H1 (cell line): Measurements from ENCODE around the gene NR2E3. TPM values are rescaled to one million over a fixed set of nuclear protein-coding genes. Genes with fewer than 3 reads are reported as not detected.

Experiments
- CTCF ChIA-PET: fragments of 300-600 bp; sonication (Branson Sonifier 250); formaldehyde crosslinking; loops from one replicate; lab custom pipeline; 2021; ENCODE audit not compliant: partially characterized antibody; lab: Charles Lee
- POLR2A ChIA-PET: fragments of 300-600 bp; sonication (Branson Sonifier 250); formaldehyde crosslinking; loops from one replicate; lab custom pipeline; 2021; ENCODE audit warnings: inconsistent platforms; ENCODE audit not compliant: partially characterized antibody; lab: Charles Lee
- DNase-seq, 2 experiments: peaks; one replicate each; pipeline versions ENCODE4 v3.0.0 to v3.0.0-alpha.2; 2010 to 2022; ENCODE audit warnings: low spot score in 2 of 2, low read depth in 1 of 2, mixed read lengths in 1 of 2
- FAIRE-seq: peaks from 2 replicates; lab custom pipeline; 2011; peaks lifted over from hg19 to GRCh38; lab: Jason Lieb, UNC
- H2AFZ ChIP-seq: 2 replicates; pipeline ENCODE4 v1.8.1; 2012; ENCODE audit warnings: low read length, inconsistent platforms
- H2AK5ac ChIP-seq: 2 replicates; pipeline ENCODE4 v1.6.1; 2013; ENCODE audit warnings: low read depth, low read length
- H2BK120ac ChIP-seq: replicated peaks from 2 replicates; pipeline ENCODE3; 2013; ENCODE audit warnings: low read depth, low read length, inconsistent platforms
- H2BK12ac ChIP-seq: 2 replicates; pipeline ENCODE4 v1.6.1; 2013; ENCODE audit warnings: low read depth, low read length
- H2BK15ac ChIP-seq: 2 replicates; pipeline ENCODE4 v1.6.1; 2013; ENCODE audit warnings: low read length
- H2BK20ac ChIP-seq: 2 replicates; pipeline ENCODE4 v1.6.1; 2013; ENCODE audit warnings: low read length
- H2BK5ac ChIP-seq: 2 replicates; pipeline ENCODE4 v1.6.1; 2013; ENCODE audit warnings: low read depth, low read length
- H3K14ac ChIP-seq: 2 replicates; pipeline ENCODE4 v1.6.1; 2013; ENCODE audit warnings: inconsistent platforms; ENCODE audit not compliant: insufficient read length
- H3K18ac ChIP-seq: 2 replicates; pipeline ENCODE4 v1.6.1; 2013; ENCODE audit warnings: low read length; ENCODE audit errors: extremely low read depth
- H3K23ac ChIP-seq: 2 replicates; pipeline ENCODE4 v1.6.1; 2013; ENCODE audit warnings: inconsistent platforms; ENCODE audit not compliant: insufficient read length
- H3K23me2 ChIP-seq: 2 replicates; pipeline ENCODE4 v1.6.1; 2013; ENCODE audit warnings: low read depth, low read length
- H3K27ac ChIP-seq: 2 replicates; pipeline ENCODE4 v1.6.1; 2011; ENCODE audit warnings: low read depth, low read length, inconsistent platforms
- H3K27me3 ChIP-seq, 4 experiments: replicated peaks in 1 of 4; 1 replicate in 1 of 4; 2 replicates in 3 of 4; pipeline versions ENCODE4 v1.6.1 to v1.8.1; 2011 to 2013; ENCODE audit warnings: low read length in 3 of 4, mild to moderate bottlenecking in 3 of 4, inconsistent platforms in 2 of 4, mixed read lengths in 2 of 4, moderate library complexity in 1 of 4; ENCODE audit not compliant: control insufficient read depth in 3 of 4, insufficient read depth in 3 of 4; ENCODE audit errors: extremely low read depth in 1 of 4
- H3K36me3 ChIP-seq, 4 experiments: 2 replicates each; pipeline versions ENCODE4 v1.6.1 to v1.8.1; 2011 to 2013; ENCODE audit warnings: mild to moderate bottlenecking in 4 of 4, low read length in 3 of 4, moderate library complexity in 2 of 4, control low read depth in 1 of 4, inconsistent platforms in 1 of 4; ENCODE audit not compliant: insufficient read depth in 4 of 4, control insufficient read depth in 2 of 4
- H3K4ac ChIP-seq: replicated peaks from 2 replicates; pipeline ENCODE3; 2013; ENCODE audit warnings: low read length, low read depth, mixed read lengths, inconsistent platforms; ENCODE audit not compliant: insufficient read length
- H3K4me1 ChIP-seq, 4 experiments: replicated peaks in 1 of 4; 1 replicate in 1 of 4; 2 replicates in 3 of 4; pipeline versions ENCODE4 v1.6.1 to v1.8.1; 2011 to 2013; ENCODE audit warnings: low read length in 3 of 4, inconsistent platforms in 2 of 4, mixed read lengths in 1 of 4; ENCODE audit not compliant: insufficient read depth in 4 of 4, control insufficient read depth in 3 of 4
- H3K4me2 ChIP-seq, 2 experiments: 2 replicates each; pipeline versions ENCODE4 v1.6.1 to v1.8.1; 2011 to 2013; ENCODE audit warnings: low read depth in 2 of 2, low read length in 2 of 2, control low read depth in 1 of 2, inconsistent platforms in 1 of 2, mild to moderate bottlenecking in 1 of 2; ENCODE audit not compliant: insufficient read depth in 1 of 2
- H3K4me3 ChIP-seq, 4 experiments: fragments of 200-600, 300-600 bp in 1 of 4; sonication (generic), shearing (Covaris generic), sonication (Bioruptor Twin) in 1 of 4; 2 replicates each; pipeline versions ENCODE4 v1.5.1 to v1.8.1; 2011 to 2016; ENCODE audit warnings: low read length in 4 of 4, low read depth in 3 of 4, control low read depth in 2 of 4, inconsistent platforms in 2 of 4, mild to moderate bottlenecking in 2 of 4, mixed read lengths in 1 of 4, moderate library complexity in 1 of 4; ENCODE audit not compliant: insufficient read depth in 2 of 4; ENCODE audit errors: extremely low read depth in 1 of 4
- H3K56ac ChIP-seq: replicated peaks from 2 replicates; pipeline ENCODE3; 2013; ENCODE audit warnings: low read depth, mild to moderate bottlenecking, mixed read lengths, low read length, inconsistent platforms; ENCODE audit not compliant: insufficient read length
- H3K79me1 ChIP-seq: 2 replicates; pipeline ENCODE4 v1.6.1; 2013; ENCODE audit warnings: low read depth, low read length, control low read depth
- H3K79me2 ChIP-seq, 2 experiments: 2 replicates each; pipeline versions ENCODE4 v1.6.1 to v1.8.1; 2012 to 2013; ENCODE audit warnings: low read length in 2 of 2, mild to moderate bottlenecking in 2 of 2, inconsistent platforms in 1 of 2; ENCODE audit not compliant: insufficient read depth in 2 of 2, control insufficient read depth in 1 of 2
- H3K9ac ChIP-seq, 4 experiments: replicated peaks in 1 of 4; 1 replicate in 1 of 4; 2 replicates in 3 of 4; pipeline versions ENCODE4 v1.6.1 to v1.8.1; 2011 to 2013; ENCODE audit warnings: low read depth in 3 of 4, low read length in 3 of 4, control low read depth in 2 of 4, mild to moderate bottlenecking in 2 of 4, moderate library complexity in 2 of 4, inconsistent platforms in 1 of 4; ENCODE audit errors: extremely low read depth in 1 of 4
- H3K9me3 ChIP-seq, 2 experiments: 2 replicates each; pipeline versions ENCODE4 v1.6.1 to v1.8.1; 2012 to 2013; ENCODE audit warnings: mild to moderate bottlenecking in 2 of 2, moderate library complexity in 2 of 2, control low read depth in 1 of 2, inconsistent platforms in 1 of 2, low read depth in 1 of 2, low read length in 1 of 2, mixed read lengths in 1 of 2; ENCODE audit not compliant: insufficient read depth in 2 of 2
- H4K20me1 ChIP-seq, 2 experiments: replicated peaks in 1 of 2; 2 replicates each; pipeline versions ENCODE3 to v1.8.1; 2011 to 2013; ENCODE audit warnings: inconsistent platforms in 2 of 2, low read length in 2 of 2, mild to moderate bottlenecking in 1 of 2; ENCODE audit not compliant: insufficient read depth in 2 of 2, control insufficient read depth in 1 of 2
- H4K5ac ChIP-seq: 2 replicates; pipeline ENCODE4 v1.6.1; 2013; ENCODE audit warnings: low read length, low read depth, mixed read lengths, inconsistent platforms; ENCODE audit not compliant: insufficient read length
- H4K8ac ChIP-seq: 2 replicates; pipeline ENCODE4 v1.8.0; 2013; ENCODE audit warnings: mild to moderate bottlenecking, moderate library complexity, low read length, inconsistent platforms; ENCODE audit not compliant: insufficient read depth; ENCODE audit errors: extremely low read depth
- H4K91ac ChIP-seq: replicated peaks from 2 replicates; pipeline ENCODE3; 2013; ENCODE audit warnings: low read length, mixed read lengths, inconsistent platforms; ENCODE audit not compliant: insufficient read length
- BACH1 ChIP-seq: IDR thresholded peaks from 2 replicates; pipeline ENCODE4 v1.6.1; 2012; ENCODE audit warnings: low read length, improper control_type of control experiment
- CBX5 ChIP-seq: fragments of 300-800, 300-1000 bp; sonication (generic); IDR thresholded peaks from 2 replicates; pipeline ENCODE4 v1.7.1; 2016; ENCODE audit warnings: antibody characterized with exemption, low read length, low read depth
- CBX8 ChIP-seq: fragments of 300-800, 300-1000 bp; sonication (generic); IDR thresholded peaks from 2 replicates; pipeline ENCODE4 v1.7.1; 2016; ENCODE audit warnings: low read depth, low read length, borderline replicate concordance
- EGR1 ChIP-seq: IDR thresholded peaks from 2 replicates; pipeline ENCODE4 v1.6.1; 2011; ENCODE audit warnings: low read depth, low read length, borderline replicate concordance
- GTF2F1 ChIP-seq: IDR thresholded peaks from 2 replicates; pipeline ENCODE4 v1.6.1; 2012; ENCODE audit warnings: low read depth, low read length, improper control_type of control experiment, borderline replicate concordance
- JUND ChIP-seq: IDR thresholded peaks from 2 replicates; pipeline ENCODE4 v1.6.1; 2011; ENCODE audit warnings: mild to moderate bottlenecking, improper control_type of control experiment, low read length
- KDM4A ChIP-seq: IDR thresholded peaks from one replicate; pipeline ENCODE4 v1.7.1; 2012; ENCODE audit warnings: low read depth, mild to moderate bottlenecking, moderate library complexity, low read length, inconsistent platforms; ENCODE audit not compliant: severe bottlenecking
- MAFK ChIP-seq: IDR thresholded peaks from 2 replicates; pipeline ENCODE4 v1.6.1; 2012; ENCODE audit warnings: low read depth, mild to moderate bottlenecking, improper control_type of control experiment, low read length
- RXRA ChIP-seq: IDR thresholded peaks from 2 replicates; pipeline ENCODE4 v1.6.1; 2011; ENCODE audit warnings: low read depth, mild to moderate bottlenecking, low read length, moderate library complexity; ENCODE audit not compliant: insufficient read depth
- SAP30 ChIP-seq: fragments of 300-600 bp; sonication (generic); IDR thresholded peaks from 2 replicates; pipeline ENCODE4 v1.7.1; 2012; ENCODE audit warnings: low read length, moderate library complexity, mild to moderate bottlenecking, inconsistent platforms; ENCODE audit not compliant: insufficient read depth, insufficient replicate concordance
- TCF12 ChIP-seq: IDR thresholded peaks from 2 replicates; pipeline ENCODE4 v1.6.1; 2011; ENCODE audit warnings: low read depth, mild to moderate bottlenecking, low read length
- WGBS, 2 experiments: shearing (Covaris generic) in 1 of 2; methylation state at CpG; one replicate each; pipeline versions ENCODE4 v1.1.6 to v1.1.7; 2013 to 2015; ENCODE audit warnings: low lambda C conversion rate in 2 of 2, mixed read lengths in 2 of 2, inconsistent platforms in 1 of 2, low coverage in 1 of 2, missing lambda C conversion rate in 1 of 2; ENCODE audit not compliant: insufficient replicate concordance in 2 of 2, insufficient coverage in 1 of 2, insufficient read length in 1 of 2; ENCODE audit errors: extremely low coverage in 1 of 2, missing lambda C conversion rate in 1 of 2; 5-methylcytosine and 5-hydroxymethylcytosine counted together
- polyA plus RNA-seq, 7 experiments: library from polyadenylated mRNA; depleted of rRNA in 3 of 7; stranded (reverse) in 5 of 7; unstranded in 2 of 7; fragments of >200 nt in 5 of 7; fragments of 200-250 nt in 2 of 7; gene quantifications; 1 replicate in 5 of 7; 2 replicates in 1 of 7; 4 replicates in 1 of 7; pipeline versions ENCODE4 v1.2.1 to v1.2.3, GENCODE V29; 2011 to 2013; ENCODE audit warnings: missing spikeins in 2 of 7, mixed read lengths in 2 of 7
- total RNA-seq: library from RNA; stranded (reverse); fragmentation: NEBNext Ultra II Directional; extraction: Animal tissue kit (Norgen Biotek cat#: 25700); gene quantifications from 2 replicates; pipeline ENCODE4 v1.2.1, GENCODE V29; 2021

The NR2E3 gene
- total and polyA plus RNA-seq, 2 of the 8 experiments (the other 6 are each of a cell fraction or from before 2014, with no cell fraction given) = 0.56 to 0.80 TPM

- no peaks in the 10 kb centered on the region for H3K79me1 ChIP-seq
- no peak overlapping the region for H3K9ac ChIP-seq
- no peak overlapping the region for H2AFZ ChIP-seq
- H4K5ac ChIP-seq = no peak overlapping the region
- H2AK5ac ChIP-seq = no peak overlapping the region
- H3K27ac ChIP-seq = no peak overlapping the region
- no peaks in the 10 kb centered on the region for H3K36me3 ChIP-seq
- no peaks in the 10 kb centered on the region; a peak in 3 of 7 replicates for H3K4me1 ChIP-seq
- H2BK15ac ChIP-seq = no peak overlapping the region
- H2BK20ac ChIP-seq = no peak overlapping the region
- no peak overlapping the region for H3K4ac ChIP-seq
- H3K23me2 ChIP-seq = no peaks in the 10 kb centered on the region
- no peak overlapping the region for H3K4me2 ChIP-seq
- H4K20me1 ChIP-seq = no peaks in the 10 kb centered on the region
- DNase-seq (no peak), FAIRE-seq (no peak)
- no peak overlapping the region for H3K23ac ChIP-seq
- WGBS, 2 experiments = 92% methylated on average over 8 of the region's 8 CpGs; no CpG with 5 or more reads in 1 of the 2 experiments
- H3K79me2 ChIP-seq = no peaks in the 10 kb centered on the region
- no peak overlapping the region for H3K14ac ChIP-seq
- POLR2A ChIA-PET = interaction anchor here (2.2 kb wide), 1 partner anchor 29 kb away, joined by 7 read pairs; no protein-coding TSS in a partner anchor
- H2BK12ac ChIP-seq = no peak overlapping the region
- no peak overlapping the region; the same call in 1 of the 2 replicates for H4K8ac ChIP-seq
- no peak overlapping the region for H3K4me3 ChIP-seq
- H2BK120ac ChIP-seq = no peak overlapping the region
- TF ChIP-seq JUND (no peak), BACH1 (no peak), SAP30 (no peak), EGR1 (no peak), CBX5 (no peak), KDM4A (no peak), MAFK (no peak), TCF12 (no peak), CBX8 (no peak), RXRA (no peak), GTF2F1 (no peak)
- H3K9me3 ChIP-seq = no peaks in the 10 kb centered on the region
- no peak overlapping the region for H3K18ac ChIP-seq
- H4K91ac ChIP-seq = no peak overlapping the region
- H3K27me3 ChIP-seq = no peaks in the 10 kb centered on the region
- H3K56ac ChIP-seq = no peak overlapping the region
- CTCF ChIA-PET = interaction anchor here (0.8 to 5.8 kb wide), 16 partner anchors 9 to 388 kb away, joined by 3 to 49 read pairs (median 5); no protein-coding TSS in a partner anchor
- no peak overlapping the region for H2BK5ac ChIP-seq
These were observed 28.4 kb upstream of the NR2E3 start for GRCh38 chr15:71781965-71782265.
